H1 (cell line): Measurements from ENCODE around the gene SIPA1L3. TPM values are rescaled to one million over a fixed set of nuclear protein-coding genes. Genes with fewer than 3 reads are reported as not detected.

Source experiments
- CTCF ChIA-PET: fragments of 300-600 bp; sonication (Branson Sonifier 250); formaldehyde crosslinking; loops from one replicate; lab custom pipeline; 2021; ENCODE audit not compliant: partially characterized antibody; lab: Charles Lee
- POLR2A ChIA-PET: fragments of 300-600 bp; sonication (Branson Sonifier 250); formaldehyde crosslinking; loops from one replicate; lab custom pipeline; 2021; ENCODE audit warnings: inconsistent platforms; ENCODE audit not compliant: partially characterized antibody; lab: Charles Lee
- DNase-seq, 2 experiments: peaks; one replicate each; pipeline versions ENCODE4 v3.0.0 to v3.0.0-alpha.2; 2010 to 2022; ENCODE audit warnings: low spot score in 2 of 2, low read depth in 1 of 2, mixed read lengths in 1 of 2
- FAIRE-seq: peaks from 2 replicates; lab custom pipeline; 2011; peaks lifted over from hg19 to GRCh38; lab: Jason Lieb, UNC
- H2AFZ ChIP-seq: 2 replicates; pipeline ENCODE4 v1.8.1; 2012; ENCODE audit warnings: low read length, inconsistent platforms
- H2AK5ac ChIP-seq: 2 replicates; pipeline ENCODE4 v1.6.1; 2013; ENCODE audit warnings: low read depth, low read length
- H2BK120ac ChIP-seq: replicated peaks from 2 replicates; pipeline ENCODE3; 2013; ENCODE audit warnings: low read depth, low read length, inconsistent platforms
- H2BK12ac ChIP-seq: 2 replicates; pipeline ENCODE4 v1.6.1; 2013; ENCODE audit warnings: low read depth, low read length
- H2BK15ac ChIP-seq: 2 replicates; pipeline ENCODE4 v1.6.1; 2013; ENCODE audit warnings: low read length
- H2BK20ac ChIP-seq: 2 replicates; pipeline ENCODE4 v1.6.1; 2013; ENCODE audit warnings: low read length
- H2BK5ac ChIP-seq: 2 replicates; pipeline ENCODE4 v1.6.1; 2013; ENCODE audit warnings: low read depth, low read length
- H3K14ac ChIP-seq: 2 replicates; pipeline ENCODE4 v1.6.1; 2013; ENCODE audit warnings: inconsistent platforms; ENCODE audit not compliant: insufficient read length
- H3K18ac ChIP-seq: 2 replicates; pipeline ENCODE4 v1.6.1; 2013; ENCODE audit warnings: low read length; ENCODE audit errors: extremely low read depth
- H3K23ac ChIP-seq: 2 replicates; pipeline ENCODE4 v1.6.1; 2013; ENCODE audit warnings: inconsistent platforms; ENCODE audit not compliant: insufficient read length
- H3K23me2 ChIP-seq: 2 replicates; pipeline ENCODE4 v1.6.1; 2013; ENCODE audit warnings: low read depth, low read length
- H3K27ac ChIP-seq: 2 replicates; pipeline ENCODE4 v1.6.1; 2011; ENCODE audit warnings: low read depth, low read length, inconsistent platforms
- H3K27me3 ChIP-seq, 4 experiments: replicated peaks in 1 of 4; 1 replicate in 1 of 4; 2 replicates in 3 of 4; pipeline versions ENCODE4 v1.6.1 to v1.8.1; 2011 to 2013; ENCODE audit warnings: low read length in 3 of 4, mild to moderate bottlenecking in 3 of 4, inconsistent platforms in 2 of 4, mixed read lengths in 2 of 4, moderate library complexity in 1 of 4; ENCODE audit not compliant: control insufficient read depth in 3 of 4, insufficient read depth in 3 of 4; ENCODE audit errors: extremely low read depth in 1 of 4
- H3K36me3 ChIP-seq, 4 experiments: 2 replicates each; pipeline versions ENCODE4 v1.6.1 to v1.8.1; 2011 to 2013; ENCODE audit warnings: mild to moderate bottlenecking in 4 of 4, low read length in 3 of 4, moderate library complexity in 2 of 4, control low read depth in 1 of 4, inconsistent platforms in 1 of 4; ENCODE audit not compliant: insufficient read depth in 4 of 4, control insufficient read depth in 2 of 4
- H3K4ac ChIP-seq: replicated peaks from 2 replicates; pipeline ENCODE3; 2013; ENCODE audit warnings: low read length, low read depth, mixed read lengths, inconsistent platforms; ENCODE audit not compliant: insufficient read length
- H3K4me1 ChIP-seq, 4 experiments: replicated peaks in 1 of 4; 1 replicate in 1 of 4; 2 replicates in 3 of 4; pipeline versions ENCODE4 v1.6.1 to v1.8.1; 2011 to 2013; ENCODE audit warnings: low read length in 3 of 4, inconsistent platforms in 2 of 4, mixed read lengths in 1 of 4; ENCODE audit not compliant: insufficient read depth in 4 of 4, control insufficient read depth in 3 of 4
- H3K4me2 ChIP-seq, 2 experiments: 2 replicates each; pipeline versions ENCODE4 v1.6.1 to v1.8.1; 2011 to 2013; ENCODE audit warnings: low read depth in 2 of 2, low read length in 2 of 2, control low read depth in 1 of 2, inconsistent platforms in 1 of 2, mild to moderate bottlenecking in 1 of 2; ENCODE audit not compliant: insufficient read depth in 1 of 2
- H3K4me3 ChIP-seq, 4 experiments: fragments of 200-600, 300-600 bp in 1 of 4; sonication (generic), shearing (Covaris generic), sonication (Bioruptor Twin) in 1 of 4; 2 replicates each; pipeline versions ENCODE4 v1.5.1 to v1.8.1; 2011 to 2016; ENCODE audit warnings: low read length in 4 of 4, low read depth in 3 of 4, control low read depth in 2 of 4, inconsistent platforms in 2 of 4, mild to moderate bottlenecking in 2 of 4, mixed read lengths in 1 of 4, moderate library complexity in 1 of 4; ENCODE audit not compliant: insufficient read depth in 2 of 4; ENCODE audit errors: extremely low read depth in 1 of 4
- H3K56ac ChIP-seq: replicated peaks from 2 replicates; pipeline ENCODE3; 2013; ENCODE audit warnings: low read depth, mild to moderate bottlenecking, mixed read lengths, low read length, inconsistent platforms; ENCODE audit not compliant: insufficient read length
- H3K79me1 ChIP-seq: 2 replicates; pipeline ENCODE4 v1.6.1; 2013; ENCODE audit warnings: low read depth, low read length, control low read depth
- H3K79me2 ChIP-seq, 2 experiments: 2 replicates each; pipeline versions ENCODE4 v1.6.1 to v1.8.1; 2012 to 2013; ENCODE audit warnings: low read length in 2 of 2, mild to moderate bottlenecking in 2 of 2, inconsistent platforms in 1 of 2; ENCODE audit not compliant: insufficient read depth in 2 of 2, control insufficient read depth in 1 of 2
- H3K9ac ChIP-seq, 4 experiments: replicated peaks in 1 of 4; 1 replicate in 1 of 4; 2 replicates in 3 of 4; pipeline versions ENCODE4 v1.6.1 to v1.8.1; 2011 to 2013; ENCODE audit warnings: low read depth in 3 of 4, low read length in 3 of 4, control low read depth in 2 of 4, mild to moderate bottlenecking in 2 of 4, moderate library complexity in 2 of 4, inconsistent platforms in 1 of 4; ENCODE audit errors: extremely low read depth in 1 of 4
- H3K9me3 ChIP-seq, 2 experiments: 2 replicates each; pipeline versions ENCODE4 v1.6.1 to v1.8.1; 2012 to 2013; ENCODE audit warnings: mild to moderate bottlenecking in 2 of 2, moderate library complexity in 2 of 2, control low read depth in 1 of 2, inconsistent platforms in 1 of 2, low read depth in 1 of 2, low read length in 1 of 2, mixed read lengths in 1 of 2; ENCODE audit not compliant: insufficient read depth in 2 of 2
- H4K20me1 ChIP-seq, 2 experiments: replicated peaks in 1 of 2; 2 replicates each; pipeline versions ENCODE3 to v1.8.1; 2011 to 2013; ENCODE audit warnings: inconsistent platforms in 2 of 2, low read length in 2 of 2, mild to moderate bottlenecking in 1 of 2; ENCODE audit not compliant: insufficient read depth in 2 of 2, control insufficient read depth in 1 of 2
- H4K5ac ChIP-seq: 2 replicates; pipeline ENCODE4 v1.6.1; 2013; ENCODE audit warnings: low read length, low read depth, mixed read lengths, inconsistent platforms; ENCODE audit not compliant: insufficient read length
- H4K8ac ChIP-seq: 2 replicates; pipeline ENCODE4 v1.8.0; 2013; ENCODE audit warnings: mild to moderate bottlenecking, moderate library complexity, low read length, inconsistent platforms; ENCODE audit not compliant: insufficient read depth; ENCODE audit errors: extremely low read depth
- H4K91ac ChIP-seq: replicated peaks from 2 replicates; pipeline ENCODE3; 2013; ENCODE audit warnings: low read length, mixed read lengths, inconsistent platforms; ENCODE audit not compliant: insufficient read length
- BCL11A ChIP-seq, 2 experiments: IDR thresholded peaks; one replicate each; pipeline ENCODE4 v1.6.1; 2011; ENCODE audit warnings: low read depth in 2 of 2, low read length in 2 of 2, mild to moderate bottlenecking in 2 of 2
- CEBPB ChIP-seq: IDR thresholded peaks from 2 replicates; pipeline ENCODE4 v1.6.1; 2012; ENCODE audit warnings: low read depth, low read length
- CHD2 ChIP-seq: IDR thresholded peaks from 2 replicates; pipeline ENCODE4 v1.6.1; 2012; ENCODE audit warnings: low read length, improper control_type of control experiment
- CTBP2 ChIP-seq: IDR thresholded peaks from 2 replicates; pipeline ENCODE4 v1.7.0; 2011; ENCODE audit warnings: borderline replicate concordance, mild to moderate bottlenecking, moderate library complexity, mixed read lengths, low read length; ENCODE audit not compliant: insufficient read depth, insufficient read length
- HDAC6 ChIP-seq: IDR thresholded peaks from one replicate; pipeline ENCODE4 v1.7.1; 2012; ENCODE audit warnings: low read depth, mild to moderate bottlenecking, inconsistent platforms, low read length, moderate library complexity
- JUND ChIP-seq: IDR thresholded peaks from 2 replicates; pipeline ENCODE4 v1.6.1; 2011; ENCODE audit warnings: mild to moderate bottlenecking, improper control_type of control experiment, low read length
- KDM4A ChIP-seq: IDR thresholded peaks from one replicate; pipeline ENCODE4 v1.7.1; 2012; ENCODE audit warnings: low read depth, mild to moderate bottlenecking, moderate library complexity, low read length, inconsistent platforms; ENCODE audit not compliant: severe bottlenecking
- NRF1 ChIP-seq: IDR thresholded peaks from 2 replicates; pipeline ENCODE4 v1.6.1; 2011; ENCODE audit warnings: mild to moderate bottlenecking, low read depth, low read length, improper control_type of control experiment
- POLR2AphosphoS5 ChIP-seq: IDR thresholded peaks from 2 replicates; pipeline ENCODE4 v1.6.1; 2011; ENCODE audit warnings: low read depth, low read length
- RFX5 ChIP-seq: IDR thresholded peaks from 2 replicates; pipeline ENCODE4 v1.6.1; 2011; ENCODE audit warnings: low read depth, low read length, improper control_type of control experiment, borderline replicate concordance
- SP1 ChIP-seq: IDR thresholded peaks from 2 replicates; pipeline ENCODE4 v1.6.1; 2011; ENCODE audit warnings: low read depth, low read length
- ZNF274 ChIP-seq: IDR thresholded peaks from 2 replicates; pipeline ENCODE4 v1.7.0; 2012; ENCODE audit warnings: low read length, borderline replicate concordance; ENCODE audit errors: extremely low read depth
- WGBS, 2 experiments: shearing (Covaris generic) in 1 of 2; methylation state at CpG; one replicate each; pipeline versions ENCODE4 v1.1.6 to v1.1.7; 2013 to 2015; ENCODE audit warnings: low lambda C conversion rate in 2 of 2, mixed read lengths in 2 of 2, inconsistent platforms in 1 of 2, low coverage in 1 of 2, missing lambda C conversion rate in 1 of 2; ENCODE audit not compliant: insufficient replicate concordance in 2 of 2, insufficient coverage in 1 of 2, insufficient read length in 1 of 2; ENCODE audit errors: extremely low coverage in 1 of 2, missing lambda C conversion rate in 1 of 2; 5-methylcytosine and 5-hydroxymethylcytosine counted together
- polyA plus RNA-seq, 7 experiments: library from polyadenylated mRNA; depleted of rRNA in 3 of 7; stranded (reverse) in 5 of 7; unstranded in 2 of 7; fragments of >200 nt in 5 of 7; fragments of 200-250 nt in 2 of 7; gene quantifications; 1 replicate in 5 of 7; 2 replicates in 1 of 7; 4 replicates in 1 of 7; pipeline versions ENCODE4 v1.2.1 to v1.2.3, GENCODE V29; 2011 to 2013; ENCODE audit warnings: missing spikeins in 2 of 7, mixed read lengths in 2 of 7
- total RNA-seq: library from RNA; stranded (reverse); fragmentation: NEBNext Ultra II Directional; extraction: Animal tissue kit (Norgen Biotek cat#: 25700); gene quantifications from 2 replicates; pipeline ENCODE4 v1.2.1, GENCODE V29; 2021

SIPA1L3 gene
- total and polyA plus RNA-seq, 2 of the 8 experiments (the other 6 are each of a cell fraction or from before 2014, with no cell fraction given): 15.0 to 54.9 TPM

- no peak for DNase-seq
- POLR2A ChIA-PET: interaction anchor here (1.5 to 1.7 kb wide), 2 partner anchors 10 to 45 kb away, joined by 3 to 4 read pairs; no protein-coding TSS in a partner anchor
- no peaks in the 10 kb centered on the region for H3K36me3 ChIP-seq
- TF ChIP-seq RFX5 (no peak), ZNF274 (no peak), CHD2 (no peak), POLR2AphosphoS5 (no peak), KDM4A (no peak), BCL11A (IDR thresholded peaks at IDR 0.05; ENCODE audit: low read depth in 2 of 2, low read length in 2 of 2) (no peak), CEBPB (no peak), SP1 (no peak), NRF1 (no peak), HDAC6 (no peak), CTBP2 (no peak), JUND (no peak)
Measured at GRCh38 chr19:38057959-38058690, 151.1 kb downstream of the SIPA1L3 start.

More at GRCh38 chr19:38057959-38058690, 151.1 kb downstream of the SIPA1L3 start:
- H4K20me1 ChIP-seq: peaks cover 0 to 3% of the 10 kb centered on the region in 2 experiments
- CTCF ChIA-PET: interaction anchor here (0.6 to 2.0 kb wide), 9 partner anchors 10 to 1047 kb away, joined by 3 to 7 read pairs (median 3); no protein-coding TSS in a partner anchor
- H3K27ac ChIP-seq: no peak overlapping the region
- peak overlapping the region; percentile 81; the same call in 1 of the 2 replicates for H4K8ac ChIP-seq
- peaks cover 3 to 33% (median 24%) of the 10 kb centered on the region in 4 experiments for H3K4me1 ChIP-seq
- no peak overlapping the region for H2AFZ ChIP-seq
- H4K5ac ChIP-seq: no peak overlapping the region
- H3K14ac ChIP-seq: no peak overlapping the region
- H3K27me3 ChIP-seq: no peaks in the 10 kb centered on the region
- H3K9me3 ChIP-seq: no peaks in the 10 kb centered on the region; a peak in 1 of 4 replicates
- peak overlapping the region; percentile 7 for H4K91ac ChIP-seq
- peaks cover 0 to 16% of the 10 kb centered on the region in 2 experiments; a peak in 2 of 4 replicates for H3K79me2 ChIP-seq
- H3K4me2 ChIP-seq: no peak overlapping the region
- no peak for FAIRE-seq
- H2BK15ac ChIP-seq: no peak overlapping the region
- peak overlapping the region; percentile 75; the same call in 1 of the 2 replicates for H2BK12ac ChIP-seq
- H3K9ac ChIP-seq: 0 out of 7 replicates have a peak overlapping the region, but pooled peaks of 1 of the 4 experiments have one; percentile 13
- H3K23me2 ChIP-seq: no peaks in the 10 kb centered on the region
- no peak overlapping the region; the same call in 1 of the 2 replicates for H2BK20ac ChIP-seq
- no peak overlapping the region for H3K4ac ChIP-seq
- H3K4me3 ChIP-seq: no peak overlapping the region
- H3K79me1 ChIP-seq: peaks cover 7% of the 10 kb centered on the region; the same call in 1 of the 2 replicates
- no peak overlapping the region for H2AK5ac ChIP-seq
- 78% methylated on average over 10 of the region's 10 CpGs; no CpG with 5 or more reads in 1 of the 2 experiments for WGBS, 2 experiments
- H3K56ac ChIP-seq: no peak overlapping the region
- no peak overlapping the region for H2BK120ac ChIP-seq
- H3K23ac ChIP-seq: no peak overlapping the region
- H3K18ac ChIP-seq: no peak overlapping the region
- peak overlapping the region; percentile 32; the same call in 1 of the 2 replicates for H2BK5ac ChIP-seq
